ENCODE results near the gene GPR171. TPM values are rescaled to one million over a fixed set of nuclear protein-coding genes. Genes with fewer than 3 reads are reported as not detected.

The GPR171 gene
- total and polyA plus RNA-seq, 2 of the 13 experiments (the other 11 are each of a cell fraction or from before 2014, with no cell fraction given) = not detected

DNA sequence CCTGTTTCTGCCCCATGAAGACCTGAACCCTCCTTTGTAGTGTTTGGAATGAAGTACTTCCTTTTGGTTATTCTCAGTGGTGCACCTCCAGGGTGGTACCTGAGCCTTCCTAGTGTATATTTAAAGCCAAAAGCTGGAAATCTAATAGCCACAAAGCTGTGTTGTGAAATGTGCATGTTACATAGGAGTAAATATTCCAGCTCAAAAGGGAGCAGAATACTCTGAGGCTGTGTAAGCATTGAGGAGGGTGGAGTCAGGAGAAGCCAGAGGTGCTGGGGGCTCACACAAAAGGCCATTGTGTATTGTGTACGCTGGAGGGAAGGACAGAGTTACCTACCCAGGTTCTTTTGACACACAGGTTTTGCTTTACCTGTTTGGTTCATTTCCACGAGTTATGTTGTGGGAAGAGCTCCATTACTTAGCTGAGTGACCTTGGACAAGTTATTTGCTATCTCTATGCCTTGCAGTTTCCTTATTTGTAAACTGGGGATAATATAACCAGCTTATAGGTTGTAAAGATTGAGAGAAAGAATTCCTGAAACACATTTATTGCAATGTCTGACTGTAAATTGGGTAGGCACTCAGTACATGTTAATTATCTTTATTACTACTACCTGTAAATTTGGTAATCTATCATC is 24.7 kb downstream of the GPR171 start (continued):
- TF ChIP-seq ZFX (CRISPR knock-in tag; IDR thresholded peaks at IDR 0.05; ENCODE audit: low read depth) (no peak), PITX1 (CRISPR knock-in tag; IDR thresholded peaks at IDR 0.05) (peak; percentile 70), PHF21A (CRISPR knock-in tag; IDR thresholded peaks at IDR 0.05) (peak; percentile 82), MIXL1 (CRISPR knock-in tag; IDR thresholded peaks at IDR 0.05) (peak; percentile 31; the same call in 1 of the 2 replicates), U2AF2 (IDR thresholded peaks at IDR 0.05; ENCODE audit: low read depth, low read length) (no peak), PBX3 (CRISPR knock-in tag; IDR thresholded peaks at IDR 0.05; ENCODE audit: borderline replicate concordance) (no peak), TBX3 (IDR thresholded peaks at IDR 0.05; ENCODE audit: borderline replicate concordance) (peak; percentile 50; the same call in 1 of the 2 replicates), RFX1 (IDR thresholded peaks at IDR 0.05) (no peak), ASH2L (IDR thresholded peaks at IDR 0.05; ENCODE audit: insufficient read length, low read depth, low read length) (peak; percentile 58), ARNTL (CRISPR knock-in tag; IDR thresholded peaks at IDR 0.05) (0 out of 2 replicates have a peak, but pooled peaks have one; percentile 43), SMAD3 (CRISPR knock-in tag; IDR thresholded peaks at IDR 0.05) (peak; percentile 22; the same call in 1 of the 2 replicates), FOXK1 (CRISPR knock-in tag; IDR thresholded peaks at IDR 0.05; ENCODE audit: borderline replicate concordance, low read depth) (peak; percentile 62; the same call in 1 of the 2 replicates), RFXANK (CRISPR knock-in tag; IDR thresholded peaks at IDR 0.05) (no peak), TBX2 (CRISPR knock-in tag; IDR thresholded peaks at IDR 0.05; ENCODE audit: borderline replicate concordance) (peak; percentile 58; the same call in 1 of the 2 replicates), SALL1 (CRISPR knock-in tag; IDR thresholded peaks at IDR 0.05) (peak; percentile 81), LRRFIP1 (CRISPR knock-in tag; conservative IDR thresholded peaks at IDR 0.05) (no peak), ZNF484 (CRISPR knock-in tag; IDR thresholded peaks at IDR 0.05; ENCODE audit: borderline replicate concordance, low read depth) (no peak), GATA4 (IDR thresholded peaks at IDR 0.05; ENCODE audit: borderline replicate concordance, low read depth) (peak; percentile 33; the same call in 1 of the 2 replicates)
- TF ChIP-seq, protein P1, sequence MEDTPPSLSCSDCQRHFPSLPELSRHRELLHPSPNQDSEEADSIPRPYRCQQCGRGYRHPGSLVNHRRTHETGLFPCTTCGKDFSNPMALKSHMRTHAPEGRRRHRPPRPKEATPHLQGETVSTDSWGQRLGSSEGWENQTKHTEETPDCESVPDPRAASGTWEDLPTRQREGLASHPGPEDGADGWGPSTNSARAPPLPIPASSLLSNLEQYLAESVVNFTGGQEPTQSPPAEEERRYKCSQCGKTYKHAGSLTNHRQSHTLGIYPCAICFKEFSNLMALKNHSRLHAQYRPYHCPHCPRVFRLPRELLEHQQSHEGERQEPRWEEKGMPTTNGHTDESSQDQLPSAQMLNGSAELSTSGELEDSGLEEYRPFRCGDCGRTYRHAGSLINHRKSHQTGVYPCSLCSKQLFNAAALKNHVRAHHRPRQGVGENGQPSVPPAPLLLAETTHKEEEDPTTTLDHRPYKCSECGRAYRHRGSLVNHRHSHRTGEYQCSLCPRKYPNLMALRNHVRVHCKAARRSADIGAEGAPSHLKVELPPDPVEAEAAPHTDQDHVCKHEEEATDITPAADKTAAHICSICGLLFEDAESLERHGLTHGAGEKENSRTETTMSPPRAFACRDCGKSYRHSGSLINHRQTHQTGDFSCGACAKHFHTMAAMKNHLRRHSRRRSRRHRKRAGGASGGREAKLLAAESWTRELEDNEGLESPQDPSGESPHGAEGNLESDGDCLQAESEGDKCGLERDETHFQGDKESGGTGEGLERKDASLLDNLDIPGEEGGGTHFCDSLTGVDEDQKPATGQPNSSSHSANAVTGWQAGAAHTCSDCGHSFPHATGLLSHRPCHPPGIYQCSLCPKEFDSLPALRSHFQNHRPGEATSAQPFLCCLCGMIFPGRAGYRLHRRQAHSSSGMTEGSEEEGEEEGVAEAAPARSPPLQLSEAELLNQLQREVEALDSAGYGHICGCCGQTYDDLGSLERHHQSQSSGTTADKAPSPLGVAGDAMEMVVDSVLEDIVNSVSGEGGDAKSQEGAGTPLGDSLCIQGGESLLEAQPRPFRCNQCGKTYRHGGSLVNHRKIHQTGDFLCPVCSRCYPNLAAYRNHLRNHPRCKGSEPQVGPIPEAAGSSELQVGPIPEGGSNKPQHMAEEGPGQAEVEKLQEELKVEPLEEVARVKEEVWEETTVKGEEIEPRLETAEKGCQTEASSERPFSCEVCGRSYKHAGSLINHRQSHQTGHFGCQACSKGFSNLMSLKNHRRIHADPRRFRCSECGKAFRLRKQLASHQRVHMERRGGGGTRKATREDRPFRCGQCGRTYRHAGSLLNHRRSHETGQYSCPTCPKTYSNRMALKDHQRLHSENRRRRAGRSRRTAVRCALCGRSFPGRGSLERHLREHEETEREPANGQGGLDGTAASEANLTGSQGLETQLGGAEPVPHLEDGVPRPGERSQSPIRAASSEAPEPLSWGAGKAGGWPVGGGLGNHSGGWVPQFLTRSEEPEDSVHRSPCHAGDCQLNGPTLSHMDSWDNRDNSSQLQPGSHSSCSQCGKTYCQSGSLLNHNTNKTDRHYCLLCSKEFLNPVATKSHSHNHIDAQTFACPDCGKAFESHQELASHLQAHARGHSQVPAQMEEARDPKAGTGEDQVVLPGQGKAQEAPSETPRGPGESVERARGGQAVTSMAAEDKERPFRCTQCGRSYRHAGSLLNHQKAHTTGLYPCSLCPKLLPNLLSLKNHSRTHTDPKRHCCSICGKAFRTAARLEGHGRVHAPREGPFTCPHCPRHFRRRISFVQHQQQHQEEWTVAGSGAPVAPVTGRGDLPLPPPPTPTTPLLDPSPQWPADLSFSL (CRISPR knock-in tag; IDR thresholded peaks at IDR 0.05) = peak; percentile 63; the same call in 1 of the 2 replicates

Data from HepG2 (cell line).